ENCODE results near the gene FCHO1.

FCHO1 gene

DNA sequence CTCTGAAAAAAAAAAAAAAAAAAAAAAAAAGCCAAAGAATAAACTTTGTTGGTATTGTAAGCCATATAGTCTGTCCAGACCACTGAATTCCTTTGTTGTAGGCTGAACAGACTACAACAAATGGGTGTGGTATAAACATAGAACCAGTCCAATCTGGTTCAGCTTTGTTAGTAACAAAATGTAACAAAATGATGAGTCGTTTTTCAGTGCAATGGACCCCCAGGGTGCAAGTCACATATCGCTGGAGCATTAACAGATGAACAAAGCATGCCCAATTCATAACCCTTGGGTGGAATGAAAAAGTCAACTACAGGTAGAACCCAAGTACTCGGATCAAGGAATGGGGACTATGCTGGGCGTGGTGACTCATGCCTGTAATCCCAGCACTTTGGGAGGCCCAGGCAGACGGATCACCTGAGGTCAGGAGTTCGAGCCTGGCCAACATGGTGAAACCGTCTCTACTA is 13.6 kb upstream of the FCHO1 start:
- no peak for DNase-seq

DNA sequence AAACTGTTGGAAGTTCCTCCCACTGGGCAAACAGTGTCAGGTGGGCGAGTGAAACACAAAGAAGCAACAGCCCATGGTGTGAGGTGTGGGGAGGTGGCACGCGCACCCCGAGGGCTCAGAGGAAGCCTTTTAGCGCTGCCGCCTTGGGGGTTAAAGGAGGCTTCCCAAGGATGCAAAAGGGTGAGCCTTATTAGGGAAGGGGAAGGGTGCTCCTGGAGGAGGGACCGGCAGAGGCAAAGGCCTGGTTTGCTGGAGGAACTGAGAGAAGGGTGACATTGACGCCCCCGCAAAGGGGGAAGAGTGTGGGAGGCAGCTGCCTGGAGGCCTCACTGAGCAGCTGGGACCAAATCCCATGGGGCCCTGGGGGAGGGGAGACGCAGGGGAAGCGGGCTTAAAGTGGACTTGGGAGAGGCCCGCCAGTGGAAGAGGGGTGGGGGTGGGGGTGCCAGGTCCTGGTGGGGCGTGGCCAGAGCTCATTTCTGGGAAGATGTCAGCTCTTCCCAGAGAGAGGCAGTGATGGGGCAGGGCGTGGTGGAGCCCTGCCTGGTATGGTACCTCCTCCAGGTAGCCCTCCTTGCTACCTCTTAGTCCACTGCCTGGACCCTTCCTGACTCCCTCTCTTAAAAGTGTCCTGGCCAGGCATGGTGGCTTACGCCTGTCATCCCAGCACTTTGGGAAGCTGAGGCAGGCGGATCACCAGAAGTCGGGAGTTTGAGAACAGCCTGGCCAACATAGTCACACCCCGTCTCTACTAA is 12.0 kb upstream of the FCHO1 start:
- peak; percentile 67 for DNase-seq

DNA sequence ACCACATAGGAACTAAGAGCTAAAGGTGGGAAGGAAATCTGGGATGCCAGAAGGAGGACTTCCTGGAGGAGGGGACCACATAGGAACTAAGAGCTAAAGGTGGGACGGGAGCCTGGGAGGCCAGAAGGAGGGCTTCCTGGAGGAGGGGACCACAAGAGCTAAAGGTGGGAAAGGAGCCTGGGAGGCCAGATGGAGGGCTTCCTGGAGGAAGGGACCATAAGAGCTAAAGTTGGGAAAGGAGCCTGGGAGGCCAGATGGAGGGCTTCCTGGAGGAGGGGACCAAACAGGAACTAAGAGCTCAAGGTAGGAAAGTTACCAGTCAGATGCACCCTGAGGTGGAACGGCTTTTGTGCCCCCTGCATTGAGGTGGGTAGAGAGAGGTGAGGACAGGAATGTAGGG is 9.8 kb upstream of the FCHO1 start:
- DNase-seq = no peak

DNA sequence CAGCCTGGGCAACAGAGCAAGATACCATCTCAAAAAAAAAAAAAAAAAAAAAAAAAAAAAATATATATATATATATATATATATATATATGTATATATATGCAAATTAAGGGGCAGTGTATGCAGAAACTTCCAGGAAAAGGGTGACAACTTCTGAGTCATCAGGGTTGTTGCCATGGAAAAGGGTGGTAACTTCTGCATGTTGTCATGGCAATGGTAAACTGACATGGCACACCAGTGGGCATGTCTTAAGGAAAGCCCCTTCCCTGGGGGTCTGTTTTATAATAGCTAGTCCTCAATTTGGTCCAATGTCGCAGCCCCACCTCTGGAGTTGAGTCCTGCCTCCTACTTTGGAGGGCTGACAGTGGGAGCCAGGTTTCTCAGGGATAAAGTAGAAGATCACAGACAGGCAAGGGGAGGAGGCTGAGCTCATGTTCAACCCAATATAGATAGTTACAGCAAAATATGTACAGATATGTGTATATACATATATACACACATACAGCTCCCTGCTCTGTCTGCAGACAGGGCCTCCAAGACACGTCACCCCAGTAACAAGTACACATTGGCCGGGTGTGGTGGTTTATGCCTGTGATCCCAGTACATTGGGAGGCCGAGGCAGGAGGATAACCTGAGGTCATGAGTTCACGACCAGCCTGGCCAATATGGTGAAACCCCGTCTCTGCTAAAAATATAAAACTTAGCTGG is 7.2 kb upstream of the FCHO1 start:
- DNase-seq = no peak

DNA sequence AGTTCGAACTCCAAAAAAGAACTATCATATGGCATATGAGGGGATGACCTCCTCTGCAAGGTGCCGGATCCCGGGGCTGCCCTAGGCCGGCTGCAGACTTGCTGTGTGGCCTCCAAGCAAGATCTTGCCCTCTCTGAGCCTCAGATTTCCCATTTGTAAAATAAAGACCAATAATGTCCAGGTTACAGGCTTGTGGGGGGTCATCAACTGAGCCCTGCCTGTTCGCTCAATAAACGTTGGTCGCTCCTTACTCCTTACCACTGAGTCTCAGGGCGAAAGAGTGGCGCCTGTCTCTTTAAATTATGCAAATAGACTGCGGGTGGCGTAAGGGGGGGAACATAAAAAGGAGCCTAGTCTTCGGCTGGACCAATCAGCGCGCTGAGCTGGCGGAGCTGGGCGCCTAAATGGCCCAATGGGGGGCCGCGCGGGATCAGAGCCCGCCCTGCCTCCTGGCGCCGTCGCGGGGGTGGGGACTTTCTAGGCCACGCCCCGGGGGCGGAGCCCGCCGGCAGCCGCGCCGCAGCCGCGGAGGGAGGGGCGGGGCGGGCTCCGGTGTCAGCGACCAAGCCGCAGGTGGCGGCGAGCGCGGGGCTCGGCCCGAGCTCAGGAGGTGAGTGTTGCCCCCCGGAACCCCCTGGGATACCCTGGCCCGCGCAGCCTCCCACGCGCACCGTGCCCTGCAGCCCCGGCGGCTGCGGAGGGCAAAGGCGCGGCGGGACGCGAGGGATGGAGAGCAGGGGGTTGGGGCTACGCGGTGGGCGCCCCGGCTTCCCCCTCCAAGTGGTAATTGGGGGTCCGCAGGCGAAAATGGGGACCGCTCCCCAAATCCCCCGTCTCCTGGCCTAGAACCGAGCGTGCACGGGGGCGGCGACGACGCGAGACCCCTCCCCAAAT is 3.8 kb upstream of the FCHO1 start:
- peak; percentile 80 for DNase-seq

DNA sequence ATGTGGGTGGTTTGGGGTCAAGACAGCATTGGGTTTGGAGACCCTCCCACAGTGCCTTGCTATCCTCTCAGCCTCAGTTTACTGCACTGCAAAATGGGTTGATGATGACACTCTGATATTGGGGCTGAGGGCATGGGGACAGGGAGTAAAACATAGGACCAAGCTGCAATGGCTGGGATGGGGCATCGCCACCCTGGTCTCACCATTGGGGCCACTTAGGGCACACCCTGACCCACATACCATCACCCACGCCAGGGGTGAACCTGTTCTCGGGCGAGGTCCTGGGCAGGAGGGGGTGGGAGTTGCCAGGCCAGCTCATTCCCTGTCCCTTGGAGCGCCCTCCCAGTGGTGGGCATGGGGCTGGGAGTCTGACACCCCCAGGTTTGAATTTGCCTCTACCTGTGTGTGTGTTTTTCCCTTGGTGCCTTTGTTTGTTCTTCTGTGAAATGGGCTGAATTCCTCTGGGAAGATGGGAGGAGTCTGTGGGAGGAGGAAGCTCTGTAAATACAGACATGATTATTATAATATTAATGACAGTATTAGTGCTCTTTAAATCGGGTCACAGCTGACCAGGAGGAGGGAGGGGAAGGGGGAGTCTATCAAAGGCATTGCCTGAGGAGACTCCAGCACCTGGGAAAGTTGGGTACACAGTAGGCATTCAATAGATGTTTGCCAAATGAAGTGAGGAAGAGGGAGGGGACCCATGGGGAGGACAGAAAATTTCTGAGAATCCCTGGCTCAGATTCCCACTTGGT is 2.2 kb upstream of the FCHO1 start:
- DNase-seq = no peak

DNA sequence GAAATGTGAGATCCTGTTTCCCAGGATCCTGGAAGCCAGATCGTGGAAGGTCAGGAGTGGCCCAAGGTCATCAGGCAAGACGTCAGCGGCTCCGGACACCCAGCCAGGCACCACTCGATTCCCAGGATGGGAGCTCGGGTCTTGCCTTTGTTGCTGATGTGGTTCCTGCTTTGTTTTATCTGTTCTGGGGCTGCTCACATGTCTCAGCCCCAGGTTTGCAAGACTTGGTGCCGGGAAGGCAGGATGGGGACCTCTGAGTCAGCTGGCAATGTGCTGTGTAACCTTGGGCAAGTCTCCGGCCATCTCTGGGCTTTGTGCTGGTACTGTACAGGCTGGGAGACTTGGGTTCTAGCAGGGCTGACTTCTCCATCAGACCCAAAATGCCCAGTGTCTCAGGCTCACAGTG is 1.4 kb upstream of the FCHO1 start:
- no peak for DNase-seq

DNA sequence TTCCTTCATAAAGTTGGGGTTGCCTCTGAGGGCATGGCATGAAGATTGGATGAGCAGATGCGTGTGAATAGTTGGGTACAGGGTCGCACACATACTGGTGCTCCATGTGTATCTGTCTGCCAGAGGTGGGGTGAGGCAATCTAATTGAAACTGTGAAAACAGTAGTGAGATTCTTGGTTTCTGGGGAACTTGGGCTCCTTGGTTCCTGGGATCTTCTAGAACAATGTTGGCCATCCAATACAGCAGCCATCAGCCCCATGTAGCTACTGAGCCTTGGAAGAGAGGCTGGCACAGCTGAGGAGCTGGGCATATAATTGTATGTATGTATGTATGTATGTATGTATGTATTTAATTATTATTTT is 616 bp downstream of the FCHO1 start:
- no peak for DNase-seq

DNA sequence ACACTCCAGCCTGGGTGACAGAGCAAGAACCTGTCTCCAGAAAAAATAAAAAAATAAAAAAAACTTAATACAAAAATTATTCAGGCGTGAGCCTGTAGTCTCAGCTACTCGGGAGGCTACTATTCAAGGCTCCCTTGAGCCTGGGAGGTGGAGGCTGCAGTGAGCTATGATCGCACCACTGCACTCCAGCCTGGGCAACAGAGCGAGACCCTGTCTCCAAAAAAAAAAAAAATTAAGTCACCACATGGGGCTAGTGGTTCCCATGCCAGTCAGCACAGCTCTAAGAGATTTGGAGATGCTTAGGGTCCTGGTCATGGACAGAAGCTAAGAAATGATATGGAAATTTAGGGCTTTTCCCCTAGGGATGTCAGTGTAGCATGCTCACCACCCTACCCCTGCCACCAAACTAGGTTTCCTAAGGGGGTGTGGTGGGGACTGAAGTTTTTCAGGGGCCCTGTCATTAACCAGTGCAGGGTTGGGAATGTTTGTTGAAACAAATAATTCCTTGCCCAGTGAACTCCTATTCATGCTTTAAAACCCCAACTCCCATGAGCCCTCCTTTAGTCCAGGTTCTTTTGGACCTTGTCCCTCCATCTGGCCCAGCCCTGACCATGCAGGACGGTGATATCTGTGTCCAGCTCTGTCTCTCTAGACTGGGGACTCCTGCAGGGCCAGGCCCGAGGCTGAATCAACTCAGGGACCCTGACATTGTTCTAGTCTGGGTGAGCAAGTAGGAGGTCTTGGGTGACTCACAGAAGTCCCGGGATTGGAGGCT is 1.8 kb downstream of the FCHO1 start:
- DNase-seq = no peak

DNA sequence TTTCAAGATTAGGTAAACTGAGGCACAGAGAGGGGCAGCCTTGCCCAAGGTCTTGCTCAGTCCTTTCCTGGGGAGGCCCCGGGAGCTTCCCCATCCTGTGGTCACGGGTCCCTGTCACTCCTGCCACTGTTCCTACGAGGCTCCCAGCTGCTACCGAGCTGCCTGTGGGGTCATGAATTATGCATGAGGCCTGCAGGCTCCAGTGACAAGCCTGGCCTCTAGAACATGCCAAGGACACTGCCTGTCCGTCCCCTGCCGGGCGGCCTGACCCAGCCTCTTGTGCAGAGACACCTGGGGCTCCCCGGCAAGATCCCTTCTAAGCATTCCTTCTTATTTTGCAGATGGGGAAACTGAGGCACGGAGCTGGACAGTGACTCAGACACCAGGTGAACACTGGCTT is 2.7 kb downstream of the FCHO1 start:
- DNase-seq = no peak

DNA sequence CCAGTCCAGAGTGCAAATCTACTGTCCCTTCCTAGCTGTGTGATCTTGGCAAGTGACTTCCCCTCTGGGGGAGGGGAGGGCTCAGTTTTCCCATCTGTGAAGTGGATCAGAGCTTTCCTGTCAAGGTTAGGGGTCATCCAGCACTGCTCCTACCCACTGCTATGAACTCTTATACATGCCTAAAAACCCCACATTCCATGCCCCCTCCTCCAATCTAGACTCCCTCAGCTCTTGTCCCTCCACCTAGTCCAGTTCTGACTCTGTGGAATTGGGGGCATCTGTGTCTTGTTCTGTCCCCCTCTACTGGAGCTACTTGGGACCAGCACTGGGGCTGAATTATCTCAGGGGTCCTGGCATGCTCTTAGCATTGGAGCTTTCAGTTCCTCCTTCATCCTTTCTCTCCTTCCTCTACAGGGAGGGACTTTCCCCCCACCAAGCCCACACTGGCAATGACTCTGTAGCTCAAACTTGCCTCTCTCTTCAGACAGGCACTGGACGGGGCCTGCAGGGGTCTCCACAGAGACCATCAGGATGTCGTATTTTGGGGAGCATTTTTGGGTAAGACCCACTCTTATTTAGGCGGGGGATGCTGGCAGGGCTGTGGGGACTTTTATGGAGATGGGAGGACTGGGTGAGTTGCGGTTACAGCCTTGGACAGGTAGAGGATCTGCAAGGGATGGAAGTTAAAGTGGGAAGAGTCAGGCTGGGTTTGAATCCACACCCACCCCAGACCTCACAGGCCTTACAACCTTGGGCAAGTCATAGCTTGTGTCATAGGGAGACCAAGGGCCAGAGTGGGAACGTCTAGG is 3.6 kb downstream of the FCHO1 start:
- DNase-seq = no peak

DNA sequence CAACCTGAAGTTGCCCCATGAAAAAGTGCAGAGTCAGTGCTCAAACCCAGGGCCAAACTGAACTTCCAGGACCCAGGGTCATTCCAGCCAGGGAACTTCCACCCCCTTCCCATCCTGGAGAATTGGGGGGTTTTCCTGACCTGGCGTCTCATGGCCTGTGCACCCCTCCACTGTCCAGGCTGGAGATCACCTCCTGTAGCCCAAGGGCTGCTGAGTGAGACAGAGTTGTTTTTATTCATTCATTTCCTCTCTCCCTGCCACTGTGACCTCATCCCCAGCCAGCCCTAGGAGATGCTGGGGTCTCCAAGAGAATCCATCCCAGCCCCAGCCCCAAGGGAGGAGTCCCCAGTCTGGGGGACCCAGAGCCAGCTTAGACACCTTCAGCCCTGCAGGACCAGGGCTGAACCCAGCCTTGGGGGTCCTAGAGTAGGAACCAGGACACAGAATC is 4.2 kb downstream of the FCHO1 start:
- DNase-seq = no peak

DNA sequence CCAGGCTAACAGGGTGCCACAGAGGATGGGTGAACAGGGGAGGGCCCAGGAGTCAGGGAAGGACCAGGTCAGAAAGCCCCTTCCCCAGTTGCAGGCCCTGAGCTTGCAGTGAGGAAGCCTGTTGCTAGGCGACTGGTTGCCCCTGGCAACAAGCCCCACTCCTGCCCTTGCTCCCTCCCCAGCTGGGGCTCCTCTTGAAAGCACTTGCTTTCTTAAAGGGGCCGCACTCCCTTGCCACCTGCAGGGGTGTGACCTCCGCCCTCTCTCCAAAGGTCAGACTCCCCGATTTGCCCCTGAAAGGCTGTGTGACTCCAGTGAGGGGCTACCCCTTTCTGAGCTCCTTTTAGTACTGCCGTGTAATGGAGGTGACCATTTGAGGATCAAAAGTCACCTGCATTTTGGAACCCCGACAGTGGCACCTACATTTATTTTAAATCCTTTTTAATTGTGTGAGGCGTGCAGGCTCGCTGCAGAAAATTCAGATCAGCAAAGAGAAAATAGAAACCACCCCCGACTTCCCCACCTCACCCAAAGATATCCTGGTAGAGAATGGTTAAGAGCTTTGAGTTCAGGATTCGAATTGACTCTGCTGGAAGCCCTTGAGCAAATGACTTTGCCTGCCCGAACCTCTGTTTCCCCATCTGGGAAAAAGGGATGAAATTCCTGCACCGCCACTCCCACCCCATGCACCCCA is 4.8 kb downstream of the FCHO1 start:
- DNase-seq = peak; percentile 67

DNA sequence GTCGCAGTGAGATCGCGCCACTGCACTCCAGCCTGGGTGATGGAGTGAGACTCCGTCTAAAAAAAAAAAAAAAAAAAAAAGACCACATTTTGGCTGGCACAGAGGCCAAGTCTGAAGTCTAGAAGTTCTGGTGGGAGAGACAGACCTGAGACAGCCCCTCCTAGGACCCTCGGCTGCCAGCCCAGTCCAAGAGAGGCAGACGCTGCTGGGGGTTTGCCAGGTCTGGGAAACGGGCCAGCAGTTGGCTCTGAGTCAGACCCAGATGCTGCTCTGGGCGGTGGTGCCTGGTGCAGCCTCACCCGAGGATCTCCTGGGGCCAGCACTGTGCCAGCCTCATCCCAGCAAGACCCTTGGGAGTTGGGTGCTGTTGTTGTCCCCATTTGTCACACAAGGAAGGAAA is 5.8 kb downstream of the FCHO1 start:
- peak; percentile 89 for DNase-seq

DNA sequence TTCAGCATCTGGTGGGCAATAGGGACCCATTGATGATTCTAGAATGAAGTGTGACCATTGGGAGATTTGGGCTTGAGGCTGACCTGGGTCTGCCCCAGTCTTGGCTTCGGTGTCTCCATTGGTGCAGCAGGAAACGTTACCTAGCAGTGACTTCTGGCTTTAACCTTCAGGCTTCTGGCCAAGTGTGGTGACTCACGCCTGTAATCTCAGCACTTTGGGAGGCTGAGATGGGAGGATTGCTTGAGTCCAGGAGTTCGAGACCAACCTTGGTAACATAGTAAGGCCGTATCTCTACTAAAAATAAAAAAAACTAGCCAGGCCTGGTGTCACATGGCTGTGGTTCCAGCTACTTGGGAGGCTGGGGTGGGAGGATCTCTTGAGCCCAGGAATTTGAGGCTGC is 7.2 kb downstream of the FCHO1 start:
- no peak for DNase-seq

DNA sequence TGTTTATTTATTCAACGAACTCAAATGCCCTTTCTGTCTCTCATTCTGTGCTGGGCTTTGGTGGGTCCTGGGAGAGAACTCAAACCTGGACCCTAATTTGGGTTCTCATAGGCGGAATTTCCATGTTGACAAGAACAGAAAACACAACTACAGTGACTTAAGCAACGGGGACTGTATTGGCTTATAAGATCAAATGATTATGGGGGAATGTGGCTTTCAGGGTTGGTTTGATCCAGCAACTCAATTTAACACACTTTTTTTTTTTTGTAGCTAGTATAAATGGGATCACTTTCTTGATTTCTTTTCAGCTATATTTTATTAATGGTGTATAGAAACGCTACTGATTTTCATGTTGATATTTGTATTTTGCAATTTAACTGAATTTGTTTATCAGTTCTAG is 9.9 kb downstream of the FCHO1 start:
- DNase-seq = no peak

DNA sequence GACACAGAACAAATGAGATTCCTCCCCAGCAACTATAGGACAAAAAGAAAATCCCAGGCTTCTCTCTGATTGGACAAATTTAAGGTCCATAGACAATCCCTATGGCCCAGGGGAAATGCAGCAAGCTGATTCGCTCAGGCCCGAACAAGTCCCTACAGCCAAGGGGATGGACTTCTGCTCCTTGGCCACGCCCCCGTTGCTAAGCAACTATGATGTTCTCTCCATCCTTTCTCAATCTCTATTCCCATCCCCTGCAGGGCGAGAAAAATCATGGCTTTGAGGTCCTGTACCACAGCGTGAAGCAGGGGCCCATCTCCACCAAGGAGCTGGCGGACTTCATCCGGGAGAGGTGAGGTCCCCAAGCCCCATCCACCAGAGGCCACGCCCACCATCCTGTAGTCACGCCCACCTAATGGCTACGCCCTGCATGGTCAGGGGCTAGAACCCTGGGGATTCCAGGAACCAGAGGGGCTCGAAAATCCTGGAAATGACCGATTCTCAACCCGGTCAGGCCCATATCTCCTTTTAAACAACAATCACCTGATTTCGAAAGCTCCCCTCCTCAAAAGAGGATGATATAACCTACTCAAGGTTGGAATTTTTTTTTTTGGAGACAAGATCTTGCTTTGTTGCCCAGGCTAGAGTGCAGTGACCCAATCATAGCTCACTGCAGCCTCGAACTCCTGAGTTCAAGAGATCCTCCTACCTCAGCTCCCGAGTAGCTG is 11.4 kb downstream of the FCHO1 start:
- no peak for DNase-seq

DNA sequence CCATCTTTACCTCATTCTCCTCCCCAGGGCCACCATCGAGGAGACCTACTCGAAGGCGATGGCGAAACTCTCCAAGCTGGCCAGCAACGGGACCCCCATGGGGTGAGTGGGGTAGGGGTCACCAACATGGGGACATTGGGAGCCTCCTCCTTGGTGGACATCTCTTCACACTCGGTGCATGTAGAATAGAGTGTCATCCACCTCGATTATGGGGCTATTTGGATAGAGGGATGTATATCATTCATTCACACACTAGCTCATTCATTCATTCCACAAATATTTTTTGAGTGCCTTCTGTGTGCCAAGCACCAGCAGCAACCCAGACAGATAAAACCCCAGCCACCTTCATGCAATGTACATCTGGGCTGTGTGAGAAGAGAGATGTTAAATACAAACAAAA is 13.1 kb downstream of the FCHO1 start:
- no peak for DNase-seq

DNA sequence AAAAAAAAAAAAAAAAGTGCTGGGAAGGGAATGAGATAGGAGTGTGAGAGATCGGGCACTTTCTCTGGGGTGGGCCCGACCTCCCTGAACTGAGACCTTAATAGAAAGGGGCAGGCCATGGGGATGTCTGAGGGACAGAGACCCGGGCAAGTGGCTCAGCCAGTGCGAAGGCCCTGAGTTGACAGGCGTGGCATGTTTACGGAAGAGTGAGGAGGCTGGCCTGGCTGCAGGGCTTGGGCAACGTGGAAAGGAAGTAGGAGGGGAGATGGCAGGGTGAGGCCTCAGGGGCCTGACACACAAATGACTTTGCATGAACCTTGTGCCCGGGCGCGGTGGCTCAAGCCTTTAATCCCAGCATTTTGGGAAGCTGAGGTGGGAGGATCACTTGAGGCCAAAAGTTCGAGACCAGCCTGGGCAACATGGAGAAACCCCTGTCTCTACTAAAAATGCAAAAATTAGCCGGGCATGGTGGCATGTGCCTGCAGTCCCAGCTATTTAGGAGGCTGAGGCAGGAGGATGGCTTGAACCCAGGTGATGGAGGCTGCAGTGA is 13.9 kb downstream of the FCHO1 start:
- no peak for DNase-seq

Data from NCI-H1694 (cell line).